Nephron (organoid): ENCODE data around the gene CSAG2.
"Not testable (repeated sequence)": the region's sequence is repeated elsewhere in the genome, so short reads cannot be mapped to it uniquely, and the experiment has no call there.

Experiments used
- H3K27ac Mint-ChIP-seq, 3 experiments: 2 replicates each; pipeline ENCODE4 v1.8.0; 2020; ENCODE audit warnings: mixed read lengths in 3 of 3, mild to moderate bottlenecking in 2 of 3, moderate library complexity in 1 of 3
- H3K27me3 Mint-ChIP-seq: 2 replicates; pipeline ENCODE4 v1.8.0; 2021; ENCODE audit warnings: low read depth, mild to moderate bottlenecking, moderate library complexity, mixed read lengths
- H3K36me3 Mint-ChIP-seq: 2 replicates; pipeline ENCODE4 v1.8.0; 2020; ENCODE audit warnings: low read depth, mixed read lengths
- H3K4me1 Mint-ChIP-seq: 2 replicates; pipeline ENCODE4 v1.8.0; 2020; ENCODE audit warnings: mixed read lengths
- H3K4me3 Mint-ChIP-seq, 3 experiments: 2 replicates each; pipeline ENCODE4 v1.8.0; 2020; ENCODE audit warnings: mild to moderate bottlenecking in 3 of 3, mixed read lengths in 3 of 3, moderate library complexity in 2 of 3
- H3K9me3 Mint-ChIP-seq: 2 replicates; pipeline ENCODE4 v1.8.0; 2020; ENCODE audit warnings: mixed read lengths
- TF ChIP-seq, protein P1 (sequence below), 3 experiments: fragments of 200-600 bp; sonication (generic); IDR thresholded peaks; one replicate each; pipeline ENCODE4 v1.5.0; 2021; ENCODE audit warnings: antibody characterized with exemption in 3 of 3; ENCODE audit not compliant: unreplicated experiment in 3 of 3

Gene CSAG2

GRCh38 chrX:152709173-152709572, at the start of gene CSAG2:
CSAG2 (minus strand) TSS chrX:152709273; CDS start chrX:152709112, 161 bp downstream.
- H3K9me3 Mint-ChIP-seq = not testable (repeated sequence)

DNA sequence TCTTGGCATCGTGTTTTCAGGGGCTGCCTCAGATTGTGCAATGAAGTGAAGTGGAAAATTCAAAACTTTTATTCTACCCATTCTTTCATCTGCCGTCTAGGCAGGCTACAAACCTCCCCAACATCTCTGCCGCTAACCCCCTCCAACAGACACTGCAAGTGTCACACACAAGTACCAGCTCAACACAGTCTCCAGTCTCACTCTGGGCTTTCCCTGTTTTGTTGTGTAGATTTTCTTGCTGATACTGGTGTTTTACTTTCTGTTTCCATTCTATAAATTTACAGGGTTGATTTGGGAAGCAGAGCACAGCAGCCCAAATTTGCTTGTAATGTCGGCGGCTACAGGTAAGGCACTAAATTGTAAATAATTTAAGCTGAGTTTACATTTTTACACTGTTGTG, 45.8 kb upstream of the CSAG2 start:
- H3K4me1 Mint-ChIP-seq, H3K27me3 Mint-ChIP-seq, H3K27ac Mint-ChIP-seq, H3K9me3 Mint-ChIP-seq, H3K36me3 Mint-ChIP-seq, H3K4me3 Mint-ChIP-seq: not testable (repeated sequence)

More at GRCh38 chrX:152709173-152709572, at the start of gene CSAG2:
- not testable (repeated sequence) for H3K4me1 Mint-ChIP-seq, H3K27ac Mint-ChIP-seq, H3K4me3 Mint-ChIP-seq, H3K27me3 Mint-ChIP-seq, H3K36me3 Mint-ChIP-seq

DNA sequence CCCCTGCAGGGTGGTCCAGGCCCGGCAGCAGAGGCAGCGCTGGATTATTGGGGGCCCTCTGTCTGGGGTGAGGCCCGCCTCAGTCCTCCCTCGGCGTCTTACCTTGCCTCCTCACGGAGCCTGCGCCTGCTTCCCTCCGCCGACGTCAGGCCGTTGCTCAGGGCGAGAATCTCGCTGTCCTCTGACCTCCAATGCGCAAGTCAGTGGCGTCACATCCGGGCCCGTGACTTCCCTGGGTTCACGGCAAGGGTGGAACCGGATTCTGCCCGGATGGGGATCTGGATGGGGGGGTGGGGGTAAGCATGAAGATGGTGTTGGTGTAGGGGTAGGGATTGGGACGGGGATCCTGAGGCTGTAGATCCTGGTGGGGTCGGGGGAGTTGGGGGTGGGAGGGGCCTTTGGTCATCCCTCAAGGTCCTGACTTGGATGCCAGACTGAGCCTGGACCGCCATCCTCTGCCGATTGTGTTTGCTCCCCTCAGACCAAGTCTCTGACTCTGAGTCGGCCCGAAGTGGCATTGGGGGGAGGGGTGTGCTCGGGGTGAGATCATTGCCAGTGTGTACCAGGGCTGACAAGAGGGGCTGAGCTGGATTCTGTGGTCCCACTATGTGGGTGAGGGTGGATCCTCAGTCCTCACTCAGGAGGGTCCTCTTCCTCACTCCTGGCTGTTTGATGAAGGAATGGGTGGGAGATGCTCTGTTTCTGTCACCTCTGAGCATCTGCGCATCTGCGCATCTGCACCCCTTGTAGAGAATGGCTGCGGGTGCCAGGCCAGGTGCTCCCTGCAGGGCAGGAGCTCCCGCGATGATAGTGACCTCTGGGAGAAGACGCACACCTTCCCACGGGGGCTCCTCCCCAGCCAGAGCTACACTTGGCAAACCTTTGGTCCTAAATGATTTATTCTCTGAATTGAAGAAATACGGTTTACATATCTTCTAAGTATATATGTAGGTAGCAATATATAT, 44.9 kb upstream of the CSAG2 start, which contains the start of gene MAGEA2:
Gene MAGEA2 (minus strand): TSS at position 157 of the 965 bp plus-strand sequence. CDS start 2,479 bp downstream, outside the sequence.
- not testable (repeated sequence) for H3K9me3 Mint-ChIP-seq, H3K4me3 Mint-ChIP-seq, H3K27ac Mint-ChIP-seq, H3K4me1 Mint-ChIP-seq, H3K36me3 Mint-ChIP-seq, H3K27me3 Mint-ChIP-seq

DNA sequence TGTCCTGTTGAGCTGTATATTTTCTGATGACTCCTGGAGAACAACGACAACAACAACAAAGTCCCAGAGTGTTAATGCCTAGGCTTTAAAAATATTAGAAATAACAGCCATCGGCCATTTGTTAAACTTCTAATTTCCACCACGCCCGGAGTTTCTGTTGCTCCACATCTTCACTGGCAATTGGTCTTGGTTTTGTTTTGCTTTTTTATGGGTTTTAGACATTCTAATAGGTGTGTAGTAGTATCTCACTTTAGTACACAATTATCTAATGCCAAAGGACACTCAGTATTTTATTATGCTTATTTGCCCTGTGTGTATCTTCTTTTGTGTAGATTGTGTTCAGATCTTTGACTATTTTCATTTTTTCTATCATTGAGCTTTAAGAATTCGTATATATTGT, 29.5 kb upstream of the CSAG2 start:
- Mint-ChIP-seq H3K27me3 (no peaks in the 10 kb centered on the region), H3K9me3 (peaks cover 7% of the 10 kb centered on the region), H3K27ac (no peak overlapping the region), H3K36me3 (no peaks in the 10 kb centered on the region), H3K4me1 (no peaks in the 10 kb centered on the region), H3K4me3 (no peak overlapping the region)
- TF ChIP-seq, protein P1, sequence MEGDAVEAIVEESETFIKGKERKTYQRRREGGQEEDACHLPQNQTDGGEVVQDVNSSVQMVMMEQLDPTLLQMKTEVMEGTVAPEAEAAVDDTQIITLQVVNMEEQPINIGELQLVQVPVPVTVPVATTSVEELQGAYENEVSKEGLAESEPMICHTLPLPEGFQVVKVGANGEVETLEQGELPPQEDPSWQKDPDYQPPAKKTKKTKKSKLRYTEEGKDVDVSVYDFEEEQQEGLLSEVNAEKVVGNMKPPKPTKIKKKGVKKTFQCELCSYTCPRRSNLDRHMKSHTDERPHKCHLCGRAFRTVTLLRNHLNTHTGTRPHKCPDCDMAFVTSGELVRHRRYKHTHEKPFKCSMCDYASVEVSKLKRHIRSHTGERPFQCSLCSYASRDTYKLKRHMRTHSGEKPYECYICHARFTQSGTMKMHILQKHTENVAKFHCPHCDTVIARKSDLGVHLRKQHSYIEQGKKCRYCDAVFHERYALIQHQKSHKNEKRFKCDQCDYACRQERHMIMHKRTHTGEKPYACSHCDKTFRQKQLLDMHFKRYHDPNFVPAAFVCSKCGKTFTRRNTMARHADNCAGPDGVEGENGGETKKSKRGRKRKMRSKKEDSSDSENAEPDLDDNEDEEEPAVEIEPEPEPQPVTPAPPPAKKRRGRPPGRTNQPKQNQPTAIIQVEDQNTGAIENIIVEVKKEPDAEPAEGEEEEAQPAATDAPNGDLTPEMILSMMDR (IDR thresholded peaks at IDR 0.05; ENCODE audit: unreplicated experiment in 3 of 3) = no peak

DNA sequence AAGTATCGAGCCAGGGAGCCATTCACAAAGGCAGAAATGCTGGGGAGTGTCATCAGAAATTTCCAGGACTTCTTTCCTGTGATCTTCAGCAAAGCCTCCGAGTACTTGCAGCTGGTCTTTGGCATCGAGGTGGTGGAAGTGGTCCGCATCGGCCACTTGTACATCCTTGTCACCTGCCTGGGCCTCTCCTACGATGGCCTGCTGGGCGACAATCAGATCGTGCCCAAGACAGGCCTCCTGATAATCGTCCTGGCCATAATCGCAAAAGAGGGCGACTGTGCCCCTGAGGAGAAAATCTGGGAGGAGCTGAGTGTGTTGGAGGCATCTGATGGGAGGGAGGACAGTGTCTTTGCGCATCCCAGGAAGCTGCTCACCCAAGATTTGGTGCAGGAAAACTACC, 27.5 kb upstream of the CSAG2 start:
- H3K4me1 Mint-ChIP-seq, H3K36me3 Mint-ChIP-seq, H3K27me3 Mint-ChIP-seq, H3K9me3 Mint-ChIP-seq, H3K27ac Mint-ChIP-seq, H3K4me3 Mint-ChIP-seq: not testable (repeated sequence)

DNA sequence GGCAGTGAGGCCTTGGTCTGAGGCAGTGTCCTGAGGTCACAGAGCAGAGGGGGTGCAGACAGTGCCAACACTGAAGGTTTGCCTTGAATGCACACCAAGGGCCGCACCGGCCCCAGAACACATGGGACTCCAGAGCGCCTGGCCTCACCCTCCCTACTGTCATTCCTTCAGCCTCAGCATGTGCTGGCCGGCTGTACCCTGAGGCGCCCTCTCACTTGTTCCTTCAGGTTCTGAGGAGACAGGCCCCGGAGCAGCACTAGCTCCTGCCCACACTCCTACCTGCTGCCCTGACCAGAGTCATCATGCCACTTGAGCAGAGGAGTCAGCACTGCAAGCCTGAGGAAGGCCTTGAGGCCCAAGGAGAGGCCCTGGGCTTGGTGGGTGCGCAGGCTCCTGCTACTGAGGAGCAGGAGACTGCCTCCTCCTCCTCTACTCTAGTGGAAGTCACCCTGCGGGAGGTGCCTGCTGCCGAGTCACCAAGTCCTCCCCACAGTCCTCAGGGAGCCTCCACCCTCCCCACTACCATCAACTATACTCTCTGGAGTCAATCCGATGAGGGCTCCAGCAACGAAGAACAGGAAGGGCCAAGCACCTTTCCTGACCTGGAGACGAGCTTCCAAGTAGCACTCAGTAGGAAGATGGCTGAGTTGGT, 26.9 kb upstream of the CSAG2 start:
- Mint-ChIP-seq H3K27me3 (no peaks in the 10 kb centered on the region), H3K4me3 (no peak overlapping the region), H3K36me3 (no peaks in the 10 kb centered on the region), H3K27ac (no peak overlapping the region), H3K4me1 (no peaks in the 10 kb centered on the region), H3K9me3 (peaks cover 7% of the 10 kb centered on the region)
- TF ChIP-seq, protein P1 (IDR thresholded peaks at IDR 0.05; ENCODE audit: unreplicated experiment in 3 of 3) = no peak

DNA sequence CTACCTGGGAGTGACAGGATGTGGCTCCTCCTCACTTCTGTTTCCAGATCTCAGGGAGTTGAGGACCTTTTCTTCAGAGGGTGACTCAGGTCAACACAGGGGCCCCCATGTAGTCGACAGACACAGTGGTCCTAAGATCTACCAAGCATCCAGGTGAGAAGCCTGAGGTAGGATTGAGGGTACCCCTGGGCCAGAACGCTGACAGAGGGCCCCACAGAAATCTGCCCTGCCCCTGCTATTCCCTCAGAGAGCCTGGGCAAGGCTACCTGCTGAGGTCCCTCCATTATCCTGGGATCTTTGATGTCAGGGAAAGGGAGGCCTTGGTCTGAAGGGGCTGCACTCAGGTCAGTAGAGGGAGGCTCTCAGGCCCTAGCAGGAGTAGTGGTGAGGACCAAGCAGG, 26.0 kb upstream of the CSAG2 start:
- no peaks in the 10 kb centered on the region for H3K36me3 Mint-ChIP-seq
- H3K27me3 Mint-ChIP-seq = peaks cover 5% of the 10 kb centered on the region
- H3K4me1 Mint-ChIP-seq = no peaks in the 10 kb centered on the region
- TF ChIP-seq, protein P1 (IDR thresholded peaks at IDR 0.05; ENCODE audit: unreplicated experiment in 3 of 3) = no peak
- H3K9me3 Mint-ChIP-seq = peaks cover 7% of the 10 kb centered on the region
- no peak overlapping the region for H3K27ac Mint-ChIP-seq
- H3K4me3 Mint-ChIP-seq = no peak overlapping the region

DNA sequence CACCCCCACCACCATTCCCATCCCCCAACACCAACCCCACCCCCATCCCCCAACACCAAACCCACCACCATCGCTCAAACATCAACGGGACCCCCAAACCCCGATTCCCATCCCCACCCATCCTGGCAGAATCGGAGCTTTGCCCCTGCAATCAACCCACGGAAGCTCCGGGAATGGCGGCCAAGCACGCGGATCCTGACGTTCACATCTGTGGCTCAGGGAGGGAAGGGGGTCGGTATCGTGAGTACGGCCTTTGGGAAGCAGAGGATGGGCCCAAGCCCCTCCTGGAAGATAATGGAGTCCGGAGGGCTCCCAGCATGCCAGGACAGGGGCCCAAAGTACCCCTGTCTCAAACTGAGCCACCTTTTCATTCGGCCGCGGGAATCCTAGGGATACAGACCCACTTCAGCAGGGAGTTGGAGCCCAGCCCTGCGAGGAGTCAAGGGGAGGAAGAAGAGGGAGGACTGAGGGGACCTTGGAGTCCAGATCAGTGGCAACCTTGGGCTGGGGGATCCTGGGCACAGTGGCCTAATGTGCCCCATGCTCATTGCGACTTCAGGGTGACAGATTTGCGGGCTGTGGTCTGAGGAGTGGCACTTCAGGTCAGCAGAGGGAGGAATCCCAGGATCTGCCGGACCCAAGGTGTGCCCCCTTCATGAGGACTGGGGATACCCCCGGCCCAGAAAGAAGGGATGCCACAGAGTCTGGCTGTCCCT, 25.2 kb upstream of the CSAG2 start:
- H3K9me3 Mint-ChIP-seq, H3K27ac Mint-ChIP-seq, H3K36me3 Mint-ChIP-seq: not testable (repeated sequence)

More for the DNA sequence above, 25.2 kb upstream of the CSAG2 start:
- not testable (repeated sequence) for H3K27me3 Mint-ChIP-seq, H3K4me1 Mint-ChIP-seq, H3K4me3 Mint-ChIP-seq
